Body of pancreas (tissue), 4 donors: ENCODE data around the gene SNX17.

ENCODE experiments used
- CTCF ChIP-seq, 7 experiments: fragments of 450-650 bp in 4 of 7; fragments of 200-600 bp in 3 of 7; sonication (generic) in 3 of 7; IDR thresholded peaks; one replicate each; pipeline ENCODE4 v1.5.1; 2016 to 2019; ENCODE audit warnings: antibody characterized with exemption in 7 of 7
- POLR2A ChIP-seq, 3 donors: fragments of 450-650 bp; IDR thresholded peaks; one replicate each; pipeline ENCODE4 v1.6.1; 2016; ENCODE audit warnings: antibody characterized with exemption in 3 of 3, mild to moderate bottlenecking in 2 of 3

GRCh38 chr2:27320958-27321543 lies 49.4 kb upstream of the SNX17 start:
- TF ChIP-seq POLR2A (IDR thresholded peaks at IDR 0.05) = peak in 2 of 3 donors; percentile 52 to 63
- TF ChIP-seq CTCF (IDR thresholded peaks at IDR 0.05) = peak in 6 of 7 experiments; percentile 21 to 69 (median 54)
